ENCODE results near the gene PEPD.
A peak's percentile ranks its signal among the peaks of the same experiment; 100 is the strongest.

Gene PEPD

DNA sequence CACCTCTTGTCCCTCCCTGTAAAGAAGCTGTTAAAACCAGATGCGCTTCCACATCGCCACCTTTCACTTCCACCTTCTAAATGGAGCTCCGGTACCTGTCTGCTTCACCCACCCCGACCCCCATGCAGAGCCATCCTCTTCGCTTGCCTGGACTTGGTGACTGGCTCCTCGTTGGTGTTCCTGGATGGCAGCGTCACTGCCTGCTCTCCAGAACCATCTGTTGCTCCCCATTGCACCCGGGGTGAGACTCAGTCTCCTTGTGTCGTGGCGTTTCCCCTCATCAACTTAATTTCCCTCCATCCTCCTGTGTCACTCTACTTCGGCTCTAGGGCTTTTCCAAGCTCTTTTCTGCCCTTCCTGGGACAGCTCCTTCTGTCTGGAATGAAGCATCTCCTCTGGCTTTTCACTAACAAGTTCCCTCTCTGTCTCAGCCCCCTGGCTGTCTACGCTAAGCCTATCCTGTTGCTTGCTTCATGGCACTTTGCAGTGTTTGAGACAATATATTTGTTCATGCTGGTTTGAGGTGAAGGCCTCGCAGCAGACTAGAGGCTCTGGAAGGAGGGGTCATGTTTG lies 137.8 kb downstream of the PEPD start:
- no peak for DNase-seq

DNA sequence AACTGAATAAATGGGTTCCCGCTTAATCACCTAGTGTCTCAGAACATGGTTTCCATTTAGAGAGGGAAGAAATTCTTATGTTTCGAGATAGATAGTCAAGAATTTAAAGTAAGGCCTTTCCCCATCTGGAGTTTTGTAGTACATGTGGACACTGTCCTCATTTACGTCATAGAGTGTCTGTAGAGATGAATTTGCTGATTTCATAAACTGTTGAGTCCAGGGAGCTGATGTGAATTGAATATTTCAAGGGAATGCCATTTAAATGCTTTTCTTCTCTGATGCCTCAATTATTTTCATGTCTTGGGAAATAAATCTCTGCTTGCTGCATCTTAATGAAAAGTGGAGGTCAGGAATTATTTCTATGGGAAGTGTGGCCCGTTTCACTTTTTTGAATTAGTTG lies 138.6 kb downstream of the PEPD start:
- no peak for DNase-seq

DNA sequence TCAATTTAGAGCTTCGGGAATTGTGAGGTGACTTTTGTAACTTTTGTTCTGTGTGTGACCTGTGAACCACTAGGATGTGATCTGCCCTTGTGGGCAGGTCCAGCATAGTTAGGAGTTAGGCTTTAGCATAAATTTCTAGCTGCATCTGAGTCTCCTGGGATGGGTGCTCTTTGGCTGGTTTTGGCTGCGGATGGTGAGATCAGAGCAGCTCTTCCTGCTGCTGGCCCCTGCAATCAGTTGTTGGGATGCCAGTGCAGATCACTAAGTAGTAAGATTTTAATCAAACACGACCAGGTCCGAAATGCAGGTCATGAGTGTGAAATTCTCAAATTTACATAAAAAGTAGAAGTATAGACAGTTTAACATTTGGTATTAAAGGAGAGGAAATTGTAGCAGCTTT lies 139.6 kb downstream of the PEPD start:
- DNase-seq, result no peak

DNA sequence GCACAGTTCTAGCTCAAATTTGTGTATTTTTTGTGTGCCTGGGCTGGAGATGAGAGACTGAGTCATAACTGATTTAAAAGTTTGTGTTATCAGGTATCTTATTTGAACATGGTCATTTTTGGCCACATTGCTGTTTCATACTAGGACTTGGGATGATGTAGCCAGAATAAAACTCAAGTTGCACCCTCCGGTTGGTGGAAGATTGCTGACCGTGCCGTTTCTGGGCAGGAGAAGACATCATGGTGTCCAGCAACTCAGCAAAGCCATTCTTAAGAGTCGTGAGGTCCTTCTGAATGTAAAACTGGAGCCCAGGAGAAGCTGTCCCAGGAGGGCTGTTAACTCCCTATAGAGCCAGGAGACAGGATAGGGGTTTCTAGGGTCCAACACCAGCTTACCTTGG lies 140.5 kb downstream of the PEPD start:
- DNase-seq, result no peak

DNA sequence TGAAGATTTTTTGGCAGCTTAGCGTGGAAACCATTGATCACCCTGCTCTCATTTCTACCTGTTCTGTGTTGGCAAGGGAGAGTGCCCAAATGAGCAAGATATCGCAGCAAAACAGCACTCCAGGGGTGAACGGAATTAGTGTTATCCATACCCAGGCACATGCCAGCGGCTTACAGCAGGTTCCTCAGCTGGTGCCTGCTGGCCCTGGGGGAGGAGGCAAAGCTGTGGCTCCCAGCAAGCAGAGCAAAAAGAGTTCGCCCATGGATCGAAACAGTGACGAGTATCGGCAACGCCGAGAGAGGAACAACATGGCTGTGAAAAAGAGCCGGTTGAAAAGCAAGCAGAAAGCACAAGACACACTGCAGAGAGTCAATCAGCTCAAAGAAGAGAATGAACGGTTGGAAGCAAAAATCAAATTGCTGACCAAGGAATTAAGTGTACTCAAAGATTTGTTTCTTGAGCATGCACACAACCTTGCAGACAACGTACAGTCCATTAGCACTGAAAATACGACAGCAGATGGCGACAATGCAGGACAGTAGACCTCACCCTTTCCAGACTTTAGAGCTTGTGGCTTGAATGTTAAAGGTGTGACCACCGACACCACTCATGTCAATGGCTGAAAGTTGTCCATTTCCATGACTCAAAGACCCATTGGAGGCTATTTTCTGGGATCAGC lies 142.3 kb downstream of the PEPD start:
- no peak for DNase-seq

DNA sequence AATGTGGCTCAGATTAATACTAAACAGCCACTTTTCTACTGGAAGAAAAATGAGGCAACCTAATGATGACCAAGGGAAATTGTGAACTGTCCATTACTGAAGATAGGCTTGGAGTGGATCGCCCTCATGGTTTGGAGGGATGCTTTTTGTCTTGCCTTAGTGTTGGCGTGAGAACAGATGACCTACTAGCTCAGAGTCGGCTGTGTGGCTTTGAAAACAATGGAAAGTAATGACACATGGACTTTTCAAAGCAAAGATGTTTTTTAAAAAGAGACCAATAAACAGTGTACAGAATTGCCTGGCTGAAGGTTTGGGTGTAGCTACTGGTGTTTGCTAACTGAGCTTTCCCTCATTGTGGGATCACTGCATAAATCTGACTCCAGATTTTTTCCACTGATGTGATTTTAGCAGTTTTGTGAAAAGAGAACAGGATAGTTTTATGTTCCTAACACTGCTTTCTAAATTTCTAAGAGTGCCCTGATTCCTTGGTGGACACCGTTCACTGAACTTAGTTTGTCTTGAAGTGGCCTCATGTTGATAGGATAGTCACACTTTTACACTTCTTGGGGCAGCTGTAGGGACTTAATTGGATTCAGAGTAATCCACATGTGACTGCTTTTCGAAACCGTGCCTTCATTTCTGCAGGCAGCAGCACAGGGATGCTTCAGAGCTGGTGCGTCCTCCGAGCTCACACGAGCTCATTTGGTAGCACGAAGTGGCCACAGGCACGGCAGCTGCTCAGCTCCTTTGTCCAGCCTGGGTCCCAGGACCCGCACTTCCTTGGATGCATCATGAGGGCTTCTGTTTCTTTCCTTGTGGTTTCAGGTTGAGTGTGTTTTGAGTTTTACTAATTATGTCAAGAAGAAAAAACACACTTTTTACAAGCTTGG lies 143.8 kb downstream of the PEPD start:
- no peak for DNase-seq

DNA sequence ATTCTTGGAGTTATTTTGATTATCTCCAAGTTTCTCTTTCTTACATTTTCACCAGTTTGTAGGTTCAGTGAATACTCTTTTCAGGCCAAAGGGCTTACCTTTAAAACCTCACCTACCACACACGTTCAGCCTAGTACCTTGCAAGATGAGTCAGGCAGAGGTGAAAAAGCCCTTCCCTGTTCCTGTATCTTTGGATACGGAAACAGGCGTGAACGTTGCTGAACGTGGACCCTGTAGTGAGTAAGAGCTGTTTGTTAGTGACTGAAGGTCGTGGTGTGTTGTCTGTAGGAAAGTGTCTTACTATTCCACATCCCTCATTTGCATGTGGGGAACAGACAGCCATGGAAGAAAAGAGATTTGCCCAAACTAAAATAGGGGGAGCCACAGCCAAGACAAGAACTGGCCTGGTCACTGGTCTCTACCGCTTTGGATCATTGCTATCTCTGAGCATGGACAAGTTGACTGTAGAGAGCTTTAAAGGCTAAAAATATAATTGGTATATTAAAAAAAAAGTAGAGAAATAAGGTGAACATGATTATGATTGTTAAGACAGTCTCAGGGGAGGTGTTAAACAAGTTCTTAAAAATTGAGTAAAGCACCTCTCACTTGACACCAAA lies 144.5 kb downstream of the PEPD start:
- DNase-seq, result no peak

DNA sequence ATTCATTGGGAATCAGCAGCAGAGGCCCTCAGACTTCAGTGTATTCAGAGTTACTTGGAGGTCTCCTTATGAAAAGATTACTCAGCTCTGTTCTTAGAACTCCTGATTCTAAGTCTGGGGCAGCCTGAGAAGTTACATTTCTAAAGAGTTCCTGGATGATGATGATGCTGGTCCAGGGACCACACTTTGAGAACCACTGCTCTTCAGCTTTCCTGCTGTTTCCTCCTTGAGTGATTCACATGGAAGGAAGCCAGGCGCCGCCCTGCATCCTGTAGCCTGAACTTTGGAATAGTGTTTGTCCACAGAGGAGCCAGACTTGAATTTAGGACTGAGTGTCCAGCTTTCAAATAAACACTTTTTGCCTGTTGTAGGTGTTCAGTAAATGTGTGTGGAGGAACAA lies 145.2 kb downstream of the PEPD start:
- DNase-seq, result no peak

DNA sequence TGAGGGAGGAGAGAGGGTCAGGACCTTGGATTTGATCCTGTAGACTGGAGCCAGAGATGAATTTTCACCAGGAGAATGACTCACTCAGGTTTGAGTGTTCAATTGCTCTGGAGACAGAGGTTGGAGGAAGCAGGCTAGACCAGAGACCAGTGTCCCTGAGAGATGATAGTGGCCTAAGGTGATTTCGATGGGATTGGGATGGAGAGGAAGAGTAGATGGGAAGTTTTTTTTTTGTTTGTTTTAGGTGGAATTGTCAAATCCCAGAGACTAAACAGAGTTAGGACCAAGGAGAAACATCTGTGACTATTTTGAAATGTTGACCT lies 145.8 kb downstream of the PEPD start:
- DNase-seq, result no peak

DNA sequence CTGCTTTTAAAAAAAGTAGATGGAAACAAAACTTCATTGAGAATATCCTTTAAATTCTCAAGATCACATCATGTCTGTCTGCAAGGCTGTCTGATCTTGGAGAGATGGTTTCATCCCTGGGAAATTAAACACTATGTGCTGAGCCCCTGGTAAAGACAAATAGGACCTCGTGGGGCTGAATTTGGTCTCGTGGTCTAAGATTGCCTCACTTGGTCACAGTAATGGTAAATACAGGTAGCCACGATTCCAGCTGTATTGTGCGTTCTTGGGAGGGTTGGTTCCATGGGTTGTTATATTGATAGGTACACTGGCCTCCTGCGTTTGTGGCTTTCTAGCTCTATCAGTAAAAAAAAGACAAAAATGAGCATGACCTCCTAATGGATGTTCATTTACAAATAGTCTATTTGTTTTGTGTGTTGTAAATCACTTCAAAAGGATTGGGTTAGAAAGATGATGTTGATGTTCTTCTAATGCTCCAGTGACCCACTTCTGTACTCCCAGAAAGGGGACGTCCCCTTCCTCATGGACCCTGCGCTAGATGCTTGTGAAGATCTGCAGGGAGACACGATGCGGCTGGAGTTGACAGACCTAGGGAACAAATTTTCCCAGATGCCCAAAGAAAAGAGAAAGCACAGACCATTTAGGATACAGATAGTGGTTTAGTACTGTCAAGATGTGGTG lies 146.3 kb downstream of the PEPD start:
- DNase-seq, result no peak

DNA sequence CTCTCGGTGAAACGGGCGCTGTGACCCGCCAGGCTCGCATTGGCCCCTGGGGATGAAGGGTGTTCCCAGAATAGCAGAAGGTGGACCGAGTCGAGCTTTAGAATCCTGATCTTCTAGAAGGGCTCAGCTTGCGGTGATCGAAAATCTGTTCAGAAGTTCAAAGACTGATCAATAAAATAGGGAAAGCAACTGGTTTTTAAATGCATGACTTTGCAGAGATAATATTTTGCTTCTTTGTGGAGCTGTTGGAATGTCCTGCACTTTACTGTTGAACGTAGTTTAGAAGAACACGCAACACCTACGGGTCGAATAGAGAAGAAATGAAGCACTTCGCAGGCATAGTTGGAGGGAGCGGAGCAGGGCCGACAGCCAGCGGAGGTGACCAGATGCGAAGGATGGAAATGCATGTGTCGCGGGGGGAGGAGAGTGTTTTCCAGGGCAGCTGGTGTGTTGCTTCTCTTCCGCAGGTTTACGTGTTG lies 147.3 kb downstream of the PEPD start:
- peak; percentile 65 for DNase-seq

DNA sequence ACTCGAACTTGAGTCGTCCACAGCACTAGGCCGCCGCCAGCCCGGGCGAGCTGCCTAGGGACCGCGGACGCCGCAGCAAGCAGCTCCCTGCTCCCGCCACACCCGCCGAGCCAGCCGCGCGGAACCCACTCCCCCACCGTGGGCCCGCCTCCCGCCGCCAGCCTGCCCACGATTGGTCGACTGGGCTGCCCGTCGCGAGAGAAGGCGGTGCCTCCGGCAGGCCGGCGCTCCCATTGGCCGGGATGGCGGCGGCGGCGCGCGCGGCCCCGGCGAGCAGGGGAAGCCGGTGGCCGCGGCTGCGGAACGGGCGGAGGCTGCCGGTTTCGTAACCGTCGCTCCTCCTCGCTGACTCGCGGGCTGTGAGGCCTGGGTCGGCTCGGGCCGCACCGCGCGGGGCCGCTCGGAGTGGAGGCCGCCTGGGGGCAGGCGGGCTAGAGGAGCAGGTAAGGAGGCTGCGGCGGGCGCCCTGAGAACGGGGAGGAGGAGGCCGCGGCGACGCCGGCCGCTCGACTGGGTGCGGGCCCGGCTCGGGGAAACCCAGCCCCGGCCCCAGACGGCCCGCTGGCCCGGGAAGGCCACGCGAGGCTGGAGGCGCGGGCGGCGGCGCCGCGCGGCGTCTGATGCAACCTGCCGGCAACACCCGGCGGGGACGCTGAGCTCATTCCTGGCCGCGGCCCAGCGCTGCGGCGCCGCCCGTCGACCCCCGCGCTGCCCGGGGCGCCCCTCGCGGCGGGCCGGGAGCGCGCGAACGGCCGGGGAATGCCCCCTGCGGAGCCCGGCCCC lies 147.9 kb downstream of the PEPD start, which contains the start of gene CEBPG:
Gene CEBPG (plus strand): TSS at position 257 of the 783 bp plus-strand sequence. CDS start 5,531 bp downstream, outside the sequence.
- DNase-seq, result peak; percentile 98

DNA sequence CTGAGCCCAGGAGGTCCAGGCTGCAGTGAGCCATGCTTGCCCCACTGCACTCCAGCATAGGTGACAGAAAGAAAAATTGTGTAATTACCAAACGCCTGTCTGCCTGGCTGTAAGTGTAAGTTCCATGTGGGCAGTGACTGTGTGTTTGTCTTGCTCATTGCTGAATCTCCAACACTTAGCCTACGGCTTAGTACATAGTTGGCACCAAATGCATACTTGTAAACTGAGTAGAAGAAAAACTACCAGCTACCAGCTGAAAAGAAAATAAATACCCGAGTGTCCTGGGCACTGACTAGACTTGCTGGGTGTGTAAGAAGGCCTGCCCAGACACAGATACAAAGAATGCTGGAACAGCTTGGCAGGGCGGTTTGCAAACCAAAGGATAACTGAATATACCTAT lies 150.8 kb downstream of the PEPD start:
- DNase-seq, result no peak

DNA sequence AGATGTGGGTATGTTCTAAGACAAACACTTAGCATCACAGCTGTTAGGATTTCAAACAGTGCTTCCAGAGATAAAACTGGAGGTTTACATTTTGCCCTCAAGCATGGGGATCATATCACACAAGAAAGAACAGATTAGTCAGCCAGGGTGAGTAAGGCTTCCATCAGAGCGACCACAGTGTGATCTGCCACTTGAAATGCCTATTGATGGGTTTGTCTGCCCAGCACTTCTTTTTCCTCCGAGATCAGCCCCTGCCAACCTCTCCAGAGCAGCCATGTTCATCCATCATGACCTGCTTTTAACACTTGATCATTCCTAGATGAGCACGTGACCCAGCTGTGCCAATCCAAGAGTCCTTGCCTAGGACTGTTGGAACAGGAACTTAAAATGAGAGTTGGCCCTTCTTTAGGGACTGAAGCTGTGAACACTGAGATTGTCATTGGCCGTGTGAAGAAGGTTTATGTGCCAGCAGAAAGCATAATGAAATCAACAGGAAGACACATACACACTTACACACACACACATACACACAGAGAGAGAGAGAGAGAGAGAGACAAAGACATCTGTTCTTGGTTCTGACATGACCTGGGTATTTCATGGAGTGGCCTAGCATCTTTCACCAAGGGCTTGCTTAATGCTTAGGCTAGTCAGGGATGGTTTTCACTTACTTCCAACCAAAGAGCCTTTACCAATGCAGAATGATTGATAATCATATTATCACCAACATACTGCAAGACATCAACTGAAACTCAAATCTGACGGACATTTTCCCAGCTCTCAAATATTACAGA lies 153.3 kb downstream of the PEPD start:
- DNase-seq, result no peak

DNA sequence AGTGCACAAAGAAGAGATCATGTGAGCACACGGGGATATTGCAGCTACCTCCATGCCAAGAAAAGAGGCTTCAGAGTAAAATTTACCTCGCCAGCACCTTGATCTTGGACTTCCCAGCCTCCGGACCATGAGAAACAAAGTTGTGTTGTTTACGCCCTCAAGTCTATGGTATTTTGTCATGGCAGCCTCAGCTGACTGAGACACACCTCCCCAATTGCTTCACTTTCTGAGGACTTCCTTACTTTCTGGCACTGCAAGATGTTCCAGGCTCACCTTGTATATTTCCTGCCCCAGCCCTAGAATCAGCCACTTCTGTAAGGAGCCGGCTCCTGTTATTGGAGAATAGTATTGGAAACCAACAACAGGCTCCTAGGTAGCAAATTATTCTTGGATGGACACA lies 154.7 kb downstream of the PEPD start:
- DNase-seq, result no peak

DNA sequence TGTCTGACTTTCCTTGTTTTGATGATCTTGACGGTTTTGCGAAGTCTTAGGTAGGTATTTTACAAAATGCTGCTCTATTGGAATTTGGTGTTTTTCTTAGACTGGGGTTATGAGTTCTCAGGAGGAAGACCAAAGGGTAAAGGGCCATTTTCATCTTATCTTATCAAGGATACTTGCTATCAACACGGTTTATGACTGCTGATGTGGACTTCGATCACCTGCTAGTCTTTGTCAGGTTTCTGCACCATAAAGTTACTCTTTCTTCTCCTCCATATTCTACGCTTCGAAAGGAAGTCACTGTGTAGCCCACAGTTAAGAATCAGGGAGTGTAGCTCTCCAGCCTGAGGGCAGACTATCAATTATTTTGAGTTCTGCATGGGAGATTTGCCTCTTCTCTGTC lies 155.5 kb downstream of the PEPD start:
- no peak for DNase-seq

DNA sequence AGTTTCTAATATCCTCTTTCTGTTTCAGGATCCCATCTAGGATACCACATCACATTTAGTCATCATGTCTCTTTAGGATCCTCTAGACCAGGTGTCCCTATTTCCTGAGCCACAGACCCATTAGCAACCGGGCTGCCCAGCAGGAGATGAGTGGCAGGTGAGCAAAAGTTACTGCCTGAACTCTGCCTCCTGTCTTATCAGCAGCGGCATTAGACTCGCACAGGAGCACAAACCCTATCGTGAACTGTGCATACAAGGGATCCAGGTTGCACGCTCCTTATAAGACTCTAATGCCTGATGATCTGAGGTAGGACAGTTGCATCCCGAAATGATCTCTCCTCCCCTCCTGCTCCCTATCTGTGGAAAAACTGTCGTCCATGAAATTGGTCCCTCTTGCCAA lies 155.9 kb downstream of the PEPD start:
- no peak for DNase-seq

DNA sequence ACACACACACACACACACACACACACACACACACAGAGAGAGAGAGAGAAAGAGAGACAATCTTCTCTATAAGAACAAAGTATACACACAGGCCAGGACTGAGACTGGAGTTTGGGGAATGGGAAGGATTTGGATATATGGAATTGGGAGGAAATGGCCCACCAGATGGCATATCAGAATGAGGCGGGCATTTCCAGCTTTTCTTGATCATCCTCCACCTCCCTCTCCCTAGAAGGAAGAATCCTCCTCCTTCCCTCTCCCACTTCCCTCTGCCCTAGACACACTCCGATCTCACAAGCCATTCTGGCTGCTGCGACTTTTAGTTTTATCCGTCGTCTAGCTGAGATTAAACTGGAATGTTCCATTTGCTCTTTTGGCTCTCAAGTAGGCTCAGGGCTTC lies 158.1 kb downstream of the PEPD start:
- DNase-seq, result no peak

DNA sequence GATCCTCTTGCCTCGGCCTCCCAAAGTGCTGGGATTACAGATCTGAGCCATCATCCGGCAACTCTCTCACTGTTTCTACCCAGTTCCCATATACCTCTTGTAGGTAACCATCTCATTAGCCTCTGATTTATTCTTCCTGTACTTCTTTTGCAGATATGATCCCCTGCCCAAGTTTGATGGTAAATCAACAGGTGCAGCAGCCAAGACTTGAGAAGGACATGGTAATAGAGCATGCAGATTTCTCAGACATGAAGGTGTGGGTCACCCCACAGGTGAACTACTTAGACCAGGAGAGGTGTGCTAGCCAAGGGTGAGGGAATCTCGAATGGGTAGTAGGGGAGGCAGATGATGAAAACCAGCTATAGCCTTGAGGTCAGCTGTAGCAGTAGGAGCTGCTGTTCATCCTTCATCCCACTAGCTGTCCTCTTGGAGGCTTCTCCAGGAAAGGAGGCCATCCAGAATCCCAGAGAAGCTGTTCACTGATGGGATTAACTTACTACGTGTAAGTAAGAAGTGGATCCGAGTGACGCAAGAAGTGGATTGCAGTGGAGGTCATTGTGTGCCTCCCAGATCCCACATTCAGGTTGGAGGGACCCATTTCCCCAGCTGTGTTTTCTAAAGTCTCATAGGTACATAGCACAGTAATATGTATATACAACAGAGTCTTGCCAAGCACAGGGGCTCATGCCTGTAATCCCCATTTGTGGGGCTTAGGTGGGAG lies 158.9 kb downstream of the PEPD start:
- no peak for DNase-seq

DNA sequence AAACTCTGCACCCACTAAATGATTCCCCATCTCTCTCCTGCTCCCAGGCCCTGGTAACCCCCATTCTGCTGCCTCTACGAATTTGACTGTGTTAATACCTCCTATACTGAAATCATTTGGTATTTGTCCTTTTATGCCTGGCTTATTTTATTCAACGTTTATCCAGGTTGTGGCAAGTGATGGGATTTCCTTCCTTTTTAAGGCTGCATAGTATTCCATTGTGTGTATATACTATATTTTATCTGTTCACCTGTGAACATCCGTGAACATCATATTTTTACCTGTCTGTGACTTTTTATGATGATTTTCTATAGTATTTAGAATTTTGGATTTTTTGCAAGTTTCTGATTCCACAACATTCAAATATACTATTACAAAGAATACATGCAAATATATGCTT lies 162.0 kb downstream of the PEPD start:
- no peak for DNase-seq

Data from right kidney (tissue), 1 donor.